ENCODE results near the gene FANCD2.

Gene FANCD2

DNA sequence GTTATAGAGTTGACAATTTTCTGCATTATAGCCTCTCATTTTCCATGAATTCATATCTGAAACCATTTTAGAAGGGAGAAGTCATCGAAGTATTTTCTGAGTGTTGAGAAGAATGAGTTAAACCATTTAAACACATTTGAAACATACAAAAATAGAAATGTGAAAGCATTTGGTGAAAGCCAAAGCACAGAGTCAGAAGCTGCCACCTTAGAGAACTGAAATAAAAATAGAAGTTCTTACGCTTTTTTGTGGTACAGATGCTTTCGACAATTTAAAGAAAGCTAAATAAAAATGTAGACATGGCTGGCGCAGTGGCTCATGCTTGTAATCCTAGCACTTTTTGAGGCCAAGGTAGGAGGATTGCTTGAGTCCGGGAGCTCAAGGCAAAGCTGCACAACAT, 72.8 kb downstream of the FANCD2 start:
- no peak overlapping the region for H3K4me3 ChIP-seq (ENCODE audit: control insufficient read depth, low read depth, low read length)
- no peak for TF ChIP-seq CTCF (IDR thresholded peaks at IDR 0.05; ENCODE audit: control insufficient read depth, insufficient read depth, low read depth, low read length, missing control alignments)
- no peak for DNase-seq (ENCODE audit: low read depth)

GRCh38 chr3:10106919-10107318, 80.7 kb downstream of the FANCD2 start:
- DNase-seq (ENCODE audit: low read depth): no peak
- H3K4me3 ChIP-seq (ENCODE audit: control insufficient read depth, low read depth, low read length): no peak overlapping the region
- no peak for TF ChIP-seq CTCF (IDR thresholded peaks at IDR 0.05; ENCODE audit: control insufficient read depth, insufficient read depth, low read depth, low read length, missing control alignments)

- no peak within 1 kb of the TSS for H3K4me3 ChIP-seq (ENCODE audit: control insufficient read depth, low read depth, low read length)
- no peak for DNase-seq (ENCODE audit: low read depth)
- no peak for TF ChIP-seq CTCF (IDR thresholded peaks at IDR 0.05; ENCODE audit: control insufficient read depth, insufficient read depth, low read depth, low read length, missing control alignments)
Observed at GRCh38 chr3:10108091-10108490, 81.9 kb downstream of the FANCD2 start, which contains the start of gene FANCD2OS. Gene FANCD2OS (minus strand): TSS chr3:10108255. CDS start chr3:10104774, 3,481 bp downstream.

GRCh38 chr3:10115326-10116137, 89.3 kb downstream of the FANCD2 start, which contains the start of gene BRK1:
Gene BRK1 (plus strand): TSS chr3:10115675. CDS start chr3:10115702, 27 bp downstream.
- no peak for TF ChIP-seq CTCF (IDR thresholded peaks at IDR 0.05; ENCODE audit: control insufficient read depth, insufficient read depth, low read depth, low read length, missing control alignments)
- peak within 1 kb of the TSS; percentile 95 for H3K4me3 ChIP-seq (ENCODE audit: control insufficient read depth, low read depth, low read length)
- peak; percentile 85 for DNase-seq (ENCODE audit: low read depth)

DNA sequence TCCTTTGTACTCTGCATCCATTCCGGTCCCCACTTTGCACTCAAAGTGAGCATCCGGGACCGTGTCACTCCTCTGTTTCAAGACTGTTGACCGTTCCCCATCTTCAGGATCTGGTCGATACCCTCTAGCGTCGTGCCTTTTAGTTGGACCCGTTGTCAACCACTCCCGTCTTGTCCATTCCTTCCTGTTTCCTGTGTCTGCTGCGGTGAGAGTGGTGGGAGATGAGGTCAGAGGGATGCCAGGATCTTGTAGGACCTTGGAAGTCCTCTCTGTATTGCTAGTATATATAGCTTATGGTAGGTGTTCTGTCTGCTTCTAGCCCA, 89.9 kb downstream of the FANCD2 start:
- H3K4me3 ChIP-seq (ENCODE audit: control insufficient read depth, low read depth, low read length): peak overlapping the region; percentile 95
- DNase-seq (ENCODE audit: low read depth): no peak
- TF ChIP-seq CTCF (IDR thresholded peaks at IDR 0.05; ENCODE audit: control insufficient read depth, insufficient read depth, low read depth, low read length, missing control alignments): no peak

DNA sequence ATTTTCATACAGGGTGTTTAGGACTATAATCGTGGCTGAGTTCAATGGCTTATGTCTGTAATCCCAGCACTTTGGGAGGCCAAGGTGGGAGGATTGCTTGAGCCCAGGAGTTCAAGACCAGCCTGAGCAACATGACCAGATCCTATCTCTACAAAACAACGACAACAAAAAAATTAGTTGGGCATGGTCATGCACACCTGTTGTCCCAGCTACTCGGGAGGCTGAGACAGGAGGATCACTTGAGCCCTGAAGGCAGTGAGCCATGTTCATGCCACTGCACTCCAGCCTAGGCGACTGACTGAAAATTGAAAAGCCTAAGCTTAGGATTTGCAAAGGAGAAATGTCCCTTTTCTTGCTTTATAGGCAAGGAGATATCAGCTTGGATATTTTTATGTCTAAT, 90.7 kb downstream of the FANCD2 start:
- H3K4me3 ChIP-seq (ENCODE audit: control insufficient read depth, low read depth, low read length): no peak overlapping the region
- TF ChIP-seq CTCF (IDR thresholded peaks at IDR 0.05; ENCODE audit: control insufficient read depth, insufficient read depth, low read depth, low read length, missing control alignments): no peak

More for the DNA sequence above, 90.7 kb downstream of the FANCD2 start:
- no peak for DNase-seq (ENCODE audit: low read depth)
